Measurements from ENCODE around the gene BUB1. TPM values are rescaled to one million over a fixed set of nuclear protein-coding genes. Genes with fewer than 3 reads are reported as not detected.

BUB1 gene
- total and polyA plus RNA-seq, 9 of the 15 experiments (the other 6 are each of a cell fraction or from before 2014, with no cell fraction given) = 73.4 to 247 (median 118) TPM

- TF ChIP-seq, protein P1, sequence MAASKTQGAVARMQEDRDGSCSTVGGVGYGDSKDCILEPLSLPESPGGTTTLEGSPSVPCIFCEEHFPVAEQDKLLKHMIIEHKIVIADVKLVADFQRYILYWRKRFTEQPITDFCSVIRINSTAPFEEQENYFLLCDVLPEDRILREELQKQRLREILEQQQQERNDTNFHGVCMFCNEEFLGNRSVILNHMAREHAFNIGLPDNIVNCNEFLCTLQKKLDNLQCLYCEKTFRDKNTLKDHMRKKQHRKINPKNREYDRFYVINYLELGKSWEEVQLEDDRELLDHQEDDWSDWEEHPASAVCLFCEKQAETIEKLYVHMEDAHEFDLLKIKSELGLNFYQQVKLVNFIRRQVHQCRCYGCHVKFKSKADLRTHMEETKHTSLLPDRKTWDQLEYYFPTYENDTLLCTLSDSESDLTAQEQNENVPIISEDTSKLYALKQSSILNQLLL (CRISPR knock-in tag; IDR thresholded peaks at IDR 0.05; ENCODE audit: borderline replicate concordance) = no peak
- TF ChIP-seq HDAC8 (tag; IDR thresholded peaks at IDR 0.05) = no peak
- TF ChIP-seq LEF1 (IDR thresholded peaks at IDR 0.05) = no peak; the same call in 1 of the 2 replicates
- no peak for TF ChIP-seq ZNF282 (CRISPR knock-in tag; IDR thresholded peaks at IDR 0.05)
- TF ChIP-seq PURB (CRISPR knock-in tag; IDR thresholded peaks at IDR 0.05; ENCODE audit: low read depth) = no peak
- TF ChIP-seq SMAD1 (IDR thresholded peaks at IDR 0.05; ENCODE audit: low read depth, low read length, partially characterized antibody) = no peak
- TF ChIP-seq CBFB (CRISPR knock-in tag; IDR thresholded peaks at IDR 0.05) = no peak
- peak; percentile 83 for TF ChIP-seq DPF2 (IDR thresholded peaks at IDR 0.05)
- TF ChIP-seq ZBTB7A (IDR thresholded peaks at IDR 0.05; ENCODE audit: borderline replicate concordance, control insufficient read depth, low read depth, low read length) = 0 out of 2 replicates have a peak, but pooled peaks have one; percentile 19
- no peak for TF ChIP-seq ZNF699 (CRISPR knock-in tag; IDR thresholded peaks at IDR 0.05; ENCODE audit: insufficient replicate concordance)
- TF ChIP-seq SMARCA5 (IDR thresholded peaks at IDR 0.05) = no peak
- TF ChIP-seq ZNF324 (CRISPR knock-in tag; IDR thresholded peaks at IDR 0.05) = no peak
- TF ChIP-seq KLF10 (CRISPR knock-in tag; IDR thresholded peaks at IDR 0.05) = no peak
- TF ChIP-seq ZFPM2 (CRISPR knock-in tag; IDR thresholded peaks at IDR 0.05) = no peak
- TF ChIP-seq, protein P2, sequence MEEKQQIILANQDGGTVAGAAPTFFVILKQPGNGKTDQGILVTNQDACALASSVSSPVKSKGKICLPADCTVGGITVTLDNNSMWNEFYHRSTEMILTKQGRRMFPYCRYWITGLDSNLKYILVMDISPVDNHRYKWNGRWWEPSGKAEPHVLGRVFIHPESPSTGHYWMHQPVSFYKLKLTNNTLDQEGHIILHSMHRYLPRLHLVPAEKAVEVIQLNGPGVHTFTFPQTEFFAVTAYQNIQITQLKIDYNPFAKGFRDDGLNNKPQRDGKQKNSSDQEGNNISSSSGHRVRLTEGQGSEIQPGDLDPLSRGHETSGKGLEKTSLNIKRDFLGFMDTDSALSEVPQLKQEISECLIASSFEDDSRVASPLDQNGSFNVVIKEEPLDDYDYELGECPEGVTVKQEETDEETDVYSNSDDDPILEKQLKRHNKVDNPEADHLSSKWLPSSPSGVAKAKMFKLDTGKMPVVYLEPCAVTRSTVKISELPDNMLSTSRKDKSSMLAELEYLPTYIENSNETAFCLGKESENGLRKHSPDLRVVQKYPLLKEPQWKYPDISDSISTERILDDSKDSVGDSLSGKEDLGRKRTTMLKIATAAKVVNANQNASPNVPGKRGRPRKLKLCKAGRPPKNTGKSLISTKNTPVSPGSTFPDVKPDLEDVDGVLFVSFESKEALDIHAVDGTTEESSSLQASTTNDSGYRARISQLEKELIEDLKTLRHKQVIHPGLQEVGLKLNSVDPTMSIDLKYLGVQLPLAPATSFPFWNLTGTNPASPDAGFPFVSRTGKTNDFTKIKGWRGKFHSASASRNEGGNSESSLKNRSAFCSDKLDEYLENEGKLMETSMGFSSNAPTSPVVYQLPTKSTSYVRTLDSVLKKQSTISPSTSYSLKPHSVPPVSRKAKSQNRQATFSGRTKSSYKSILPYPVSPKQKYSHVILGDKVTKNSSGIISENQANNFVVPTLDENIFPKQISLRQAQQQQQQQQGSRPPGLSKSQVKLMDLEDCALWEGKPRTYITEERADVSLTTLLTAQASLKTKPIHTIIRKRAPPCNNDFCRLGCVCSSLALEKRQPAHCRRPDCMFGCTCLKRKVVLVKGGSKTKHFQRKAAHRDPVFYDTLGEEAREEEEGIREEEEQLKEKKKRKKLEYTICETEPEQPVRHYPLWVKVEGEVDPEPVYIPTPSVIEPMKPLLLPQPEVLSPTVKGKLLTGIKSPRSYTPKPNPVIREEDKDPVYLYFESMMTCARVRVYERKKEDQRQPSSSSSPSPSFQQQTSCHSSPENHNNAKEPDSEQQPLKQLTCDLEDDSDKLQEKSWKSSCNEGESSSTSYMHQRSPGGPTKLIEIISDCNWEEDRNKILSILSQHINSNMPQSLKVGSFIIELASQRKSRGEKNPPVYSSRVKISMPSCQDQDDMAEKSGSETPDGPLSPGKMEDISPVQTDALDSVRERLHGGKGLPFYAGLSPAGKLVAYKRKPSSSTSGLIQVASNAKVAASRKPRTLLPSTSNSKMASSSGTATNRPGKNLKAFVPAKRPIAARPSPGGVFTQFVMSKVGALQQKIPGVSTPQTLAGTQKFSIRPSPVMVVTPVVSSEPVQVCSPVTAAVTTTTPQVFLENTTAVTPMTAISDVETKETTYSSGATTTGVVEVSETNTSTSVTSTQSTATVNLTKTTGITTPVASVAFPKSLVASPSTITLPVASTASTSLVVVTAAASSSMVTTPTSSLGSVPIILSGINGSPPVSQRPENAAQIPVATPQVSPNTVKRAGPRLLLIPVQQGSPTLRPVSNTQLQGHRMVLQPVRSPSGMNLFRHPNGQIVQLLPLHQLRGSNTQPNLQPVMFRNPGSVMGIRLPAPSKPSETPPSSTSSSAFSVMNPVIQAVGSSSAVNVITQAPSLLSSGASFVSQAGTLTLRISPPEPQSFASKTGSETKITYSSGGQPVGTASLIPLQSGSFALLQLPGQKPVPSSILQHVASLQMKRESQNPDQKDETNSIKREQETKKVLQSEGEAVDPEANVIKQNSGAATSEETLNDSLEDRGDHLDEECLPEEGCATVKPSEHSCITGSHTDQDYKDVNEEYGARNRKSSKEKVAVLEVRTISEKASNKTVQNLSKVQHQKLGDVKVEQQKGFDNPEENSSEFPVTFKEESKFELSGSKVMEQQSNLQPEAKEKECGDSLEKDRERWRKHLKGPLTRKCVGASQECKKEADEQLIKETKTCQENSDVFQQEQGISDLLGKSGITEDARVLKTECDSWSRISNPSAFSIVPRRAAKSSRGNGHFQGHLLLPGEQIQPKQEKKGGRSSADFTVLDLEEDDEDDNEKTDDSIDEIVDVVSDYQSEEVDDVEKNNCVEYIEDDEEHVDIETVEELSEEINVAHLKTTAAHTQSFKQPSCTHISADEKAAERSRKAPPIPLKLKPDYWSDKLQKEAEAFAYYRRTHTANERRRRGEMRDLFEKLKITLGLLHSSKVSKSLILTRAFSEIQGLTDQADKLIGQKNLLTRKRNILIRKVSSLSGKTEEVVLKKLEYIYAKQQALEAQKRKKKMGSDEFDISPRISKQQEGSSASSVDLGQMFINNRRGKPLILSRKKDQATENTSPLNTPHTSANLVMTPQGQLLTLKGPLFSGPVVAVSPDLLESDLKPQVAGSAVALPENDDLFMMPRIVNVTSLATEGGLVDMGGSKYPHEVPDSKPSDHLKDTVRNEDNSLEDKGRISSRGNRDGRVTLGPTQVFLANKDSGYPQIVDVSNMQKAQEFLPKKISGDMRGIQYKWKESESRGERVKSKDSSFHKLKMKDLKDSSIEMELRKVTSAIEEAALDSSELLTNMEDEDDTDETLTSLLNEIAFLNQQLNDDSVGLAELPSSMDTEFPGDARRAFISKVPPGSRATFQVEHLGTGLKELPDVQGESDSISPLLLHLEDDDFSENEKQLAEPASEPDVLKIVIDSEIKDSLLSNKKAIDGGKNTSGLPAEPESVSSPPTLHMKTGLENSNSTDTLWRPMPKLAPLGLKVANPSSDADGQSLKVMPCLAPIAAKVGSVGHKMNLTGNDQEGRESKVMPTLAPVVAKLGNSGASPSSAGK (IDR thresholded peaks at IDR 0.05) = 0 out of 2 replicates have a peak, but pooled peaks have one; percentile 18
- no peak for TF ChIP-seq ZNF165 (CRISPR knock-in tag; IDR thresholded peaks at IDR 0.05; ENCODE audit: borderline replicate concordance)
- TF ChIP-seq ZNF764 (CRISPR knock-in tag; IDR thresholded peaks at IDR 0.05; ENCODE audit: low read depth) = no peak
Observed at GRCh38 chr2:110691612-110692258, 13.9 kb upstream of the BUB1 start (continued).

All from K562 (cell line).